Measurements from ENCODE around the gene KIF13A.

KIF13A gene

DNA sequence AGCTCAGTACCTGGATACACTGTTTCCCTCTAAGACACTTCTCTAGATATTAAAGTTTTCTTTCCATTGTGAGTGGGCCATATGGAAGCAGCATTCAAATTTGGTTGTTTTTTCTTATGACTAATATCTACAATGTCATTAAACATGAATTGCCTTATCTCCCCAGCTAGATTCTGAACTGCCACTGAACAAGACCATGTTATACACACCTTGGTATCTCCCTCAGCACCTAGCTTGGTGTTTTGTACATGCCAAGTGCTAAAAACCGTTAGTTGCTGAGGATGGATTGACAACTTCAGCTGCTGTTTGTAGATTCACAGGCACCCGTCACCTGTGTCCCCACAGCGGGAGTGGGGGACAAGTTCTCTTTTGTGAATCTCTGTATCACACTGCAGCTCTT is 131.1 kb downstream of the KIF13A start:
- DNase-seq (ENCODE audit: low read depth), result no peak
- TF ChIP-seq, protein P1, sequence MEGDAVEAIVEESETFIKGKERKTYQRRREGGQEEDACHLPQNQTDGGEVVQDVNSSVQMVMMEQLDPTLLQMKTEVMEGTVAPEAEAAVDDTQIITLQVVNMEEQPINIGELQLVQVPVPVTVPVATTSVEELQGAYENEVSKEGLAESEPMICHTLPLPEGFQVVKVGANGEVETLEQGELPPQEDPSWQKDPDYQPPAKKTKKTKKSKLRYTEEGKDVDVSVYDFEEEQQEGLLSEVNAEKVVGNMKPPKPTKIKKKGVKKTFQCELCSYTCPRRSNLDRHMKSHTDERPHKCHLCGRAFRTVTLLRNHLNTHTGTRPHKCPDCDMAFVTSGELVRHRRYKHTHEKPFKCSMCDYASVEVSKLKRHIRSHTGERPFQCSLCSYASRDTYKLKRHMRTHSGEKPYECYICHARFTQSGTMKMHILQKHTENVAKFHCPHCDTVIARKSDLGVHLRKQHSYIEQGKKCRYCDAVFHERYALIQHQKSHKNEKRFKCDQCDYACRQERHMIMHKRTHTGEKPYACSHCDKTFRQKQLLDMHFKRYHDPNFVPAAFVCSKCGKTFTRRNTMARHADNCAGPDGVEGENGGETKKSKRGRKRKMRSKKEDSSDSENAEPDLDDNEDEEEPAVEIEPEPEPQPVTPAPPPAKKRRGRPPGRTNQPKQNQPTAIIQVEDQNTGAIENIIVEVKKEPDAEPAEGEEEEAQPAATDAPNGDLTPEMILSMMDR (IDR thresholded peaks at IDR 0.05; ENCODE audit: low read depth, low read length, missing control alignments), result no peak
- in situ Hi-C loops (cut with HindIII; ENCODE audit: low sequenced_read_pairs), result no loop called here
- H3K4me3 ChIP-seq (ENCODE audit: low read depth, low read length), result no peak overlapping the region

GRCh38 chr6:17855381-17855780 is 132.1 kb downstream of the KIF13A start:
- in situ Hi-C loops (cut with HindIII; ENCODE audit: low sequenced_read_pairs), result no loop called here
- TF ChIP-seq, protein P1 (IDR thresholded peaks at IDR 0.05; ENCODE audit: low read depth, low read length, missing control alignments), result no peak
- DNase-seq (ENCODE audit: low read depth), result no peak
- H3K4me3 ChIP-seq (ENCODE audit: low read depth, low read length), result no peak overlapping the region

- in situ Hi-C loops (cut with HindIII; ENCODE audit: low sequenced_read_pairs), result no loop called here
- TF ChIP-seq, protein P1 (IDR thresholded peaks at IDR 0.05; ENCODE audit: low read depth, low read length, missing control alignments), result no peak
- no peak overlapping the region for H3K4me3 ChIP-seq (ENCODE audit: low read depth, low read length)
- no peak for DNase-seq (ENCODE audit: low read depth)
Observed at GRCh38 chr6:17853533-17853932, 133.9 kb downstream of the KIF13A start.

DNA sequence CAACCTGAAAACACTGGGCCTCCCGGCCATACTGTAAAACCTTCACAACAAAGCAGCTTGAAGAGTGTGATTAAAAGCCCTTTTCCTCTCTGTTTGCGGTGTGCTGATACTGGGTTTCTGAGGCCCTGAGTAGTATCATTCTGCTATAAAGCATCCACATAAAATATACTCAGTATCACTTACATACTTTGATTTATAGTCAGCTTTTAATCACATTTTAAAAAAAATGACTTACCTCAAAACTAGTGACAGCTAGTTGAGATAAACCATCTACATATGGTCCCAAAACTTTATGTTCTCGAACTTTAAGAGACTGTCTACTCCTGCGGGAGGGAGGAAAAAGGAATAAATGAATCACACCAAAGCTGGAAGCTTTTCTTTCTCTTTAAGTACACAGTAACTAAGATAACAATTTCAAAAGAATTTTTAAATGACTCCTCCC is 135.7 kb downstream of the KIF13A start:
- no peak overlapping the region for H3K4me3 ChIP-seq (ENCODE audit: low read depth, low read length)
- in situ Hi-C loops (cut with HindIII; ENCODE audit: low sequenced_read_pairs), result no loop called here
- DNase-seq (ENCODE audit: low read depth), result no peak
- TF ChIP-seq, protein P1 (IDR thresholded peaks at IDR 0.05; ENCODE audit: low read depth, low read length, missing control alignments), result no peak

DNA sequence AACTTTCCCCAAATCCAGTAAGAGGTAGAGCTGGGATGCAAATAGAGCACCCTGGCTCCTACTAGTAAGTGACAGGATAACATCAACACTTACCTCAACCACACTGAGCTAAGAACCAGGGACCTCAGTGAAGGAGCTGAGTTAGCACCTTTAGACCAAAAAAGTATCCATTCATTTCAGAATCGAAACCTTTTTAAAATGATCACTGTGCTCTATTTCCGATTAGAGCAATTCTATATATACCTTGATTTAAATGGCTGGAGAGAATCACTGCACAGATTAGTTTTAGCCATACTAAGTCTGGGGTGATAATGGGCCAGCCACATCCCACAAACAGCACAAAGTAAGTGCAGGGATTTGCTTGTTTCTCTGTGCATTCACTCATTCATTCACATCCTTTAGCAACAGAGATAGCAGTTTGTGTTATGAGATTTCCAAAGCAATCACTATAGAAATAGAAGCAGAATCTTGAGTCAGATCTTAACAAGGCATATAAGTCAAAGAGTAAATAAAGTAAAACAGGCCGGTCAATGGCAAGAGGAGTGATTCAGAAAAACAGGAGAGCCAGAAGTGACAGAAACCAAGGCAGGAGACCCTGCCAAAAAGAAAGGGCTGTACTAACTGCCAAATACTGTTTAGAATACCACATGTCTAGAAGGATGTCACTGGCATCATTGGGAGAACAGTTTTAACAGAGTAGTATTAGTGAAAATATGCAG is 136.3 kb downstream of the KIF13A start:
- DNase-seq (ENCODE audit: low read depth), result no peak
- H3K4me3 ChIP-seq (ENCODE audit: low read depth, low read length), result no peak overlapping the region
- TF ChIP-seq, protein P1 (IDR thresholded peaks at IDR 0.05; ENCODE audit: low read depth, low read length, missing control alignments), result no peak
- in situ Hi-C loops (cut with HindIII; ENCODE audit: low sequenced_read_pairs), result no loop called here

- no peak for DNase-seq (ENCODE audit: low read depth)
- no peak overlapping the region for H3K4me3 ChIP-seq (ENCODE audit: low read depth, low read length)
- in situ Hi-C loops (cut with HindIII; ENCODE audit: low sequenced_read_pairs), result no loop called here
- TF ChIP-seq, protein P1 (IDR thresholded peaks at IDR 0.05; ENCODE audit: low read depth, low read length, missing control alignments), result no peak
Observed at GRCh38 chr6:17850281-17850680, 137.2 kb downstream of the KIF13A start.

Measured in astrocyte of the cerebellum (primary cell).